Panc1 (cell line): ENCODE measurements around the gene JPT2.

Source experiments
- CTCF ChIP-seq: fragments of 450-650 bp; IDR thresholded peaks from 2 replicates; pipeline ENCODE4 v1.5.1; 2017; ENCODE audit warnings: mild to moderate bottlenecking
- POLR2AphosphoS5 ChIP-seq: IDR thresholded peaks from 2 replicates; pipeline ENCODE4 v1.6.1; 2012; ENCODE audit warnings: mild to moderate bottlenecking, low read depth, low read length, moderate library complexity
- REST ChIP-seq, 2 experiments: IDR thresholded peaks; 2 replicates each; pipeline ENCODE4 v1.6.1; 2011 to 2012; ENCODE audit warnings: low read depth in 2 of 2, control low read depth in 1 of 2, low read length in 1 of 2, mild to moderate bottlenecking in 1 of 2, moderate library complexity in 1 of 2; ENCODE audit not compliant: insufficient read depth in 1 of 2
- SIN3A ChIP-seq: IDR thresholded peaks from 2 replicates; pipeline ENCODE4 v1.6.1; 2012; ENCODE audit warnings: low read depth, mild to moderate bottlenecking, low read length, moderate library complexity, borderline replicate concordance; ENCODE audit not compliant: insufficient read depth
- TCF7L2 ChIP-seq: IDR thresholded peaks from 2 replicates; pipeline ENCODE4 v1.6.1; 2011; ENCODE audit warnings: mild to moderate bottlenecking, low read depth, low read length, inconsistent platforms

DNA sequence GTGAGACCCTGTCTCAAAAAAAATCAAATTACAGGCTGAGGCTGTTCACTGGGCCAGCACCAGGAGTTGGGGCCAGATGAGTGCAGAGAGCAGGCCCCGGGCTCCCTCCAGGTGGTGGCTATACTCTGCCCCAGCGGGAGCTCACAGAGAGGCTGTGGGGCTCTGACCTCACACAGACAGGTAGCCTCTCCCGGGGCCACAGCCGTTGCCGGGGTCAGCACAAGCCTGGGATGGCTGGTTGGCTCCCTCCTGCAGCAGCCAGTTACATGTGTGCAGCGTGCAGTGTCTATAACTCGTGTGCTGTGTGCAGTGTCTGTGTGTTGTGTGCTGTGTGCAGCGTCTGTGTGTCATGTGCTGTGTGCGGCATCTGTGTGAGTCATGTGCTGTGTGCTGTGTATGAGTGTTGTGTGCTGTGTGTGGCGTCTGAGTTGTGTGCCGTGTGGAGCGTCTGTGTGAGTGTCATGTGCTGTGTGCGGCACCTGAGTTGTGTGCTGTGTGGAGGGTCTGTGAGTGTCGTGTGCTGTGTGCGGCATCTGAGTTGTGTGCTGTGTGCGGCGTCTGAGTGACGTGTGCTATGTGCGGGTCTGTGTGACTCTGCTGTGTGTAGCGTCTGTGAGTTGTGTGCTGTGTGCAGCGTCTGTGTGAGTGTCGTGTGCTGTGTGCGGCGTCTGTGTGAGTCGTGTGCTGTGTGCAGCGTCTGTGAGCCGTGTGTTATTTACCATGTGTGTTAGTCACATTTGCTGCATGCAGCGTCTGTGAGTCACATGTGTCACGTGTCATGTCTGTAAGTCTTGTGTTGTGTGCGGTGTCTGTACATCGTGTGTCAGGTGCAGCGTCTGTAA, 48.8 kb downstream of the JPT2 start:
- no peak for TF ChIP-seq CTCF
- TF ChIP-seq REST (IDR thresholded peaks at IDR 0.05; ENCODE audit: insufficient read depth in 1 of 2, low read depth in 2 of 2, low read length in 1 of 2), result no peak
- TF ChIP-seq POLR2AphosphoS5, result no peak
- TF ChIP-seq SIN3A, result no peak
- no peak for TF ChIP-seq TCF7L2
